Uterus (tissue), 4 donors: ENCODE measurements around the gene MYH10. TPM values are rescaled to one million over a fixed set of nuclear protein-coding genes. Genes with fewer than 3 reads are reported as not detected.

ENCODE experiments used
- DNase-seq, 2 donors: peaks; one replicate each; pipeline ENCODE4 v3.0.0-alpha.2; 2019 to 2020
- H3K27ac ChIP-seq, 2 donors: fragments of 200-600 bp; sonication (generic); 1 replicate in 1 of 2; 2 replicates in 1 of 2; pipeline ENCODE4 v1.5.1; 2016 to 2018
- H3K27me3 ChIP-seq, 2 donors: fragments of 200-600 bp; sonication (generic); one replicate each; pipeline ENCODE4 v1.5.1; 2018 to 2019; ENCODE audit warnings: control low read depth in 1 of 2
- H3K36me3 ChIP-seq, 2 donors: fragments of 200-600 bp; sonication (generic); one replicate each; pipeline ENCODE4 v1.5.1; 2019; ENCODE audit warnings: control low read depth in 1 of 2
- H3K4me1 ChIP-seq, 2 donors: fragments of 200-600 bp; sonication (generic); one replicate each; pipeline ENCODE4 v1.5.1; 2018 to 2019; ENCODE audit warnings: control low read depth in 1 of 2
- H3K4me3 ChIP-seq, 2 donors: fragments of 200-600 bp; sonication (generic); 1 replicate in 1 of 2; 2 replicates in 1 of 2; pipeline ENCODE4 v1.5.1; 2018 to 2019; ENCODE audit warnings: mild to moderate bottlenecking in 1 of 2
- H3K9me3 ChIP-seq, 2 donors: fragments of 200-600 bp; sonication (generic); one replicate each; pipeline ENCODE4 v1.5.1; 2019; ENCODE audit warnings: control low read depth in 1 of 2
- POLR2A ChIP-seq, 2 donors: fragments of 450-650 bp; IDR thresholded peaks; one replicate each; pipeline ENCODE4 v1.6.1; 2016; ENCODE audit warnings: antibody characterized with exemption in 2 of 2, mild to moderate bottlenecking in 1 of 2, moderate library complexity in 1 of 2
- intact Hi-C: fragments of 100-400 bp; cut with DNase I; formaldehyde crosslinking; loops from one replicate; pipeline ENCODE4 v1.15.1; 2023; ENCODE audit warnings: low total_unique reads
- total RNA-seq, 4 donors: library from RNA; depleted of rRNA in 3 of 4; stranded (reverse); fragments of >200 nt in 3 of 4; gene quantifications; one replicate each; pipeline versions ENCODE4 v1.1.0 to v1.2.4, GENCODE V29; 2014 to 2023
- TF ChIP-seq, protein P1 (sequence below), 4 experiments: fragments of 200-600 bp in 2 of 4; fragments of 450-650 bp in 2 of 4; sonication (generic) in 2 of 4; IDR thresholded peaks; one replicate each; pipeline ENCODE4 v1.5.1; 2016 to 2019; ENCODE audit warnings: antibody characterized with exemption in 4 of 4, mild to moderate bottlenecking in 2 of 4, moderate library complexity in 1 of 4
- donor health status: DM: yes; HTN: yes; CAD: no.

The MYH10 gene
- total RNA-seq, 4 donors from 2014 or later, result 39.1 to 229 (median 65.0) TPM

DNA sequence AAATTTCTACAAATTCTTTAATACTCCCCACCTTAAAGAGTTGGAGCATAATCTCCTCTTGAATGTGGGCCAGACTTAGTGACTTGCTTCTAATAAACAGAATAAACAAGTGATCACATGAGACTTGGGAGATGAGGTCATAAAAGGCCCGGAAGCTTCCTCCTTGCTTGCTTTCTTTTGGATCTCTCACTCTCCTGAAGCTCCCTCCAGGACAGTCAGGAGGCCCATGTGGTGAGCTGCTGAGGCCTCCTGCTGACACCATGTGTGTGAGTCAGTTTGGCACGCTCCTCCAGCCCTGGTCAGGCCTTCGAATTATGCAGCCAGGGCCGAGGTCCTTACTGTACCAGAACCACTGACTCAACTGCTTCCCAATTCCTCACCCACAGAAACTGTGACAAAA lies 141.6 kb downstream of the MYH10 start:
- TF ChIP-seq, protein P1, sequence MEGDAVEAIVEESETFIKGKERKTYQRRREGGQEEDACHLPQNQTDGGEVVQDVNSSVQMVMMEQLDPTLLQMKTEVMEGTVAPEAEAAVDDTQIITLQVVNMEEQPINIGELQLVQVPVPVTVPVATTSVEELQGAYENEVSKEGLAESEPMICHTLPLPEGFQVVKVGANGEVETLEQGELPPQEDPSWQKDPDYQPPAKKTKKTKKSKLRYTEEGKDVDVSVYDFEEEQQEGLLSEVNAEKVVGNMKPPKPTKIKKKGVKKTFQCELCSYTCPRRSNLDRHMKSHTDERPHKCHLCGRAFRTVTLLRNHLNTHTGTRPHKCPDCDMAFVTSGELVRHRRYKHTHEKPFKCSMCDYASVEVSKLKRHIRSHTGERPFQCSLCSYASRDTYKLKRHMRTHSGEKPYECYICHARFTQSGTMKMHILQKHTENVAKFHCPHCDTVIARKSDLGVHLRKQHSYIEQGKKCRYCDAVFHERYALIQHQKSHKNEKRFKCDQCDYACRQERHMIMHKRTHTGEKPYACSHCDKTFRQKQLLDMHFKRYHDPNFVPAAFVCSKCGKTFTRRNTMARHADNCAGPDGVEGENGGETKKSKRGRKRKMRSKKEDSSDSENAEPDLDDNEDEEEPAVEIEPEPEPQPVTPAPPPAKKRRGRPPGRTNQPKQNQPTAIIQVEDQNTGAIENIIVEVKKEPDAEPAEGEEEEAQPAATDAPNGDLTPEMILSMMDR (IDR thresholded peaks at IDR 0.05), result peak in 1 of 4 experiments; percentile 6
- no peak for TF ChIP-seq POLR2A (IDR thresholded peaks at IDR 0.05)
- no peaks in the 10 kb centered on the region for H3K4me1 ChIP-seq
- intact Hi-C loops, result no loop called here
- H3K9me3 ChIP-seq, result no peaks in the 10 kb centered on the region
- H3K4me3 ChIP-seq, result no peak overlapping the region
- H3K27me3 ChIP-seq, result no peaks in the 10 kb centered on the region
- no peaks in the 10 kb centered on the region for H3K36me3 ChIP-seq
- peak; percentile 59 to 64 for DNase-seq
- peak overlapping the region; percentile 11 to 45 for H3K27ac ChIP-seq

DNA sequence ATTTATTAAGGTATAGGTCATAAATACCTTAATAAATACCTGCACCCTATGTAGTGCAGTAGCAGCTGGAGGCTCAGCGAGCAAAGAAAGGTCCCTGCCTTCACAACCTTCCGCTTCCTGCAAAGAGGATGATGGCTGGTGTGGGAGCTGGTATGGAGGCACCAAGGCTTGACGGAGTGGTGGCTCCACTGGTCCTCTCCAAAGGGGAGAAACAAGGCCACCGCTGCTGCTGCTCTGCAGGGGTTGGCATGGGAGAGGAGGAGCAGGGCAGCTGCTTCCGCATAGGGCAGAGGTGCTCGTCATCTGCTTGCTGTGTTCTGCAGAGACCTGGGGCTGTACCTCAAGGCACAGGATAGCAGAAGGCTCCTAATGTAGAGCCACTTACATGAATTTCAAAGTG lies 142.0 kb downstream of the MYH10 start:
- Histone ChIP-seq H3K27me3 (no peaks in the 10 kb centered on the region), H3K4me3 (no peak overlapping the region), H3K36me3 (no peaks in the 10 kb centered on the region), H3K9me3 (no peaks in the 10 kb centered on the region), H3K4me1 (no peaks in the 10 kb centered on the region), H3K27ac (peak overlapping the region; percentile 11 to 45)
- intact Hi-C loops, result no loop called here
- DNase-seq, result no peak
- TF ChIP-seq POLR2A (IDR thresholded peaks at IDR 0.05), result no peak
- TF ChIP-seq, protein P1 (IDR thresholded peaks at IDR 0.05), result no peak

DNA sequence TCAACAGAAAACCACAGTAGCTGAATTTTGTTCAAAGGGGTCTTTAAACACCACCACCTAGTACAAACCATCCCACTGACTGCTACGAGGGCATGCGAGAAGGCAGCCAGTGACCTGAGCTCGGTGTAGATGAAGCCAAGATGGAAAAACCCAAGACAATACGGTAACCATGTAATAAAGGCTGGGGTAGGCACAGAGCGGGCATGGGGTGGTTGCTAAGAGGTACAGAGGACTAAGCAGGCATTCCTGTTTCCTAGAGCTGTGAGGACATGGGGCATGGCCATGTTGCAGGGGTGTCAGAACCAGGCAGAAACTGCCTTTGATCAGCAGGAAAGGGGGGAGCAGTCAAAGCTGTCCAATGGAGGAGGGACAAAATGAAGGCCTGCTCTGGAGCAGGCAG lies 142.8 kb downstream of the MYH10 start:
- intact Hi-C loops, result no loop called here
- Histone ChIP-seq H3K27me3 (no peaks in the 10 kb centered on the region), H3K36me3 (no peaks in the 10 kb centered on the region), H3K27ac (no peak overlapping the region), H3K9me3 (no peaks in the 10 kb centered on the region), H3K4me3 (no peak overlapping the region), H3K4me1 (no peaks in the 10 kb centered on the region)
- no peak for DNase-seq
- no peak for TF ChIP-seq POLR2A (IDR thresholded peaks at IDR 0.05)
- TF ChIP-seq, protein P1 (IDR thresholded peaks at IDR 0.05), result no peak

DNA sequence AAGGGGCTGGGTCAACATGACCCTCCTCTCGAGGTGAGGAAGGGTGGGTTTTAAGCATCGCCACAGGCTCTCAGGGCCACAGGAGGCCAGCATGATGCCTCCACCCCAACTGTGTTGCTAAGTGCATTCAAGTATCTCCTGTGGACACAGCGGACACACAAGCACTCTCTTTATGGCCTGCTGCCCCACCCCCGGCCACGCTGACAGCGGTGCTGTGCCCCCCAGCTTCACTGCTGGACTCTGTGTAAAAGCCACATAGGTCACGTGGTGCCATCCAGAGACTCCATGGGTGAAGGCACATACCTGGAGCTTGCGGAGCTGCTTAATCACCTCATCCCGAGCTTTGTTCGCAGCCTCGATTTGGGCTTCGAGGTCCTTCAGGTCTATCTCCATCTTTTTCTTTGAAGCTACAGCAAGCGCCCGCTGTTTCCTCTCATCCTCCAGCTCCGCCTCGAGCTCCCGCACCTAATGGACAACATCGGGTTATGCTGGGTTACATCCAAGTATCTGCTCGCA lies 143.3 kb downstream of the MYH10 start:
- DNase-seq, result no peak

DNA sequence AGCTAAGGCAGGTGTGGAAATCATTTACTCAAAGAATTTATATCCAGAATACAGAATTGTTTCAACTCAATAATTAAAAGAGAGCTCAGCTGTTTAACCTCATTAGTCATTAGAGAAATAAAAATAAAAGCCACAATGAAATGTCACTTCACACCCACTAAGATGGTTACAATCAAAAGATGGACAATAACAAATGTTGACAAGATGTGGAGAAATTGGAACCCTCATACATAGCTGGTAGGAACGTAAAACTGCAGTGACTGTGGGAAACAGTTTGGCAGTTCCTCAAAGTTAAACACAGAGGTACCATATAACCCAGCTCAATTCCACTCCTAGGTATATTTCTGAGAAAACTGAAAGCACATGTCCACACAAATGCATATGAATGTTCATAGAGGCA lies 145.0 kb downstream of the MYH10 start:
- no peak overlapping the region for H3K4me3 ChIP-seq
- no peaks in the 10 kb centered on the region for H3K4me1 ChIP-seq
- intact Hi-C loops, result no loop called here
- TF ChIP-seq, protein P1 (IDR thresholded peaks at IDR 0.05), result no peak
- no peak for TF ChIP-seq POLR2A (IDR thresholded peaks at IDR 0.05)
- no peaks in the 10 kb centered on the region for H3K9me3 ChIP-seq
- no peaks in the 10 kb centered on the region for H3K36me3 ChIP-seq
- no peaks in the 10 kb centered on the region for H3K27me3 ChIP-seq
- no peak overlapping the region for H3K27ac ChIP-seq
- DNase-seq, result no peak

More for the DNA sequence above, 143.3 kb downstream of the MYH10 start:
- H3K36me3 ChIP-seq, result no peaks in the 10 kb centered on the region
- intact Hi-C loops, result no loop called here
- H3K9me3 ChIP-seq, result no peaks in the 10 kb centered on the region
- no peak overlapping the region for H3K4me3 ChIP-seq
- TF ChIP-seq, protein P1 (IDR thresholded peaks at IDR 0.05), result no peak
- TF ChIP-seq POLR2A (IDR thresholded peaks at IDR 0.05), result no peak
- no peaks in the 10 kb centered on the region for H3K4me1 ChIP-seq
- no peak overlapping the region for H3K27ac ChIP-seq
- no peaks in the 10 kb centered on the region for H3K27me3 ChIP-seq
